CD4-positive, alpha-beta T cell treated with Interleukin-21 for 1 hour (primary cell): Measurements from ENCODE around the gene HSD17B1.
"Not testable (repeated sequence)": the region's sequence is repeated elsewhere in the genome, so short reads cannot be mapped to it uniquely, and the experiment has no call there.

ENCODE experiments used
- DNase-seq: peaks from one replicate; pipeline ENCODE4 v3.0.0-alpha.2; 2020

The HSD17B1 gene, protein sequence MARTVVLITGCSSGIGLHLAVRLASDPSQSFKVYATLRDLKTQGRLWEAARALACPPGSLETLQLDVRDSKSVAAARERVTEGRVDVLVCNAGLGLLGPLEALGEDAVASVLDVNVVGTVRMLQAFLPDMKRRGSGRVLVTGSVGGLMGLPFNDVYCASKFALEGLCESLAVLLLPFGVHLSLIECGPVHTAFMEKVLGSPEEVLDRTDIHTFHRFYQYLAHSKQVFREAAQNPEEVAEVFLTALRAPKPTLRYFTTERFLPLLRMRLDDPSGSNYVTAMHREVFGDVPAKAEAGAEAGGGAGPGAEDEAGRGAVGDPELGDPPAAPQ

GRCh38 chr17:42552736-42553135 lies at the start of gene HSD17B1:
TSS of gene HSD17B1 (plus strand) at chr17:42552923. CDS start at chr17:42552934, 11 bp downstream.
- DNase-seq, result not testable (repeated sequence)

GRCh38 chr17:42502926-42503325 lies 49.8 kb upstream of the HSD17B1 start:
- DNase-seq, result no peak

GRCh38 chr17:42507671-42508070 lies 45.1 kb upstream of the HSD17B1 start:
- no peak for DNase-seq

DNA sequence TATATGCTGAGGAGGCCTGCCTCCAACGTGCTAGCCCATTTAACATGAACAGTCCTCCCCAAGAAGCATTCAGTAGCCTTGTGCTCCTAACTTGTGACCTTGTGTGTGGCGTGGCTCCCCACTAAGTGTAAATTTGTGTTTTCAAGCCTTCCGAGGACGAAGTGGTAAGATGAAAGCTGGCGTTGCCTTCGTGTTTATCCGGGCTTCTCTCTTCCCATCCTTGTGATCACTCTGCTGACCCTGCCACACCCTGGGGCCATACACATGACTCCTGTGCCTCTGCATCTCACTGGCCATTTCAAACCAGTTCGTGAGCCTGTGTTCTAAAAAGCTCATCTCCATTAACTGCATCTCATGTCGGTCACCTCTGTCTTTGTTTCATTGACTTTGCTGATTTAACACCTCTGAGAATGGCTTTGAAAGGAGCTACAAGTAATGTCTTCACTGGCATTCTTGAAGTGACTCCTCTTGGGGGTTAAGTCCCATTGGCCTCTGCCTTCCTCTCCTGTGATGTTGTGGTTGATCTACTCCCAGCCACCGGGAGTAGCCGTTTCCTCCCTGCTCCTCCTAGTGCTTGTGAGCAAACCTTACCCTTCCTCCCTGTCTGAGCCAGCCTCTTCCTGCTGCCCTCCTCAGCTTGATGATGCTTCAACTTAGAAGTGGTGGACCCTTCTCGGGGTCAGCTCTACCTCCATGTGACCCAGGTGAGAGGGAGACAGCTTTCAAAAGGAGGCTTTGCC lies 44.1 kb upstream of the HSD17B1 start:
- no peak for DNase-seq

GRCh38 chr17:42509409-42509808 lies 43.3 kb upstream of the HSD17B1 start:
- no peak for DNase-seq

DNA sequence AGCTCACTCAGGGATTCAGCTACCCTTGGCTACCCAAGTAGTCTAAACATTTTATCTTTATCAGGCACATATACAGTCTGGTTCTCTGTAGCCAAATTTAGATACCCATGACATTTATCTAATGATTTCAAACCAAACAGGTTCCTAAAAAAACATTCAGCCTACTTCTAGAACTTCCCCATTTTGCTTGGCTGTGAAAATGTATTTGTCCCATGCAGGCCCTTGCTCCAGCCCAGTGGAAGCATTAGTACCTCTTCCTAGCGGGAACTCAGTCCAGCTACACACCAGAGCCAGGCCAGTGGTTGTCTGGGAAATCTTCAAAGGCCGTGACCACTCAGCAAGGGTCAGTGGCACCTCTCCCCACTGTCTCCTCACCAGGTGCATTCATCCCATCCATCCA lies 42.9 kb upstream of the HSD17B1 start:
- DNase-seq, result no peak

DNA sequence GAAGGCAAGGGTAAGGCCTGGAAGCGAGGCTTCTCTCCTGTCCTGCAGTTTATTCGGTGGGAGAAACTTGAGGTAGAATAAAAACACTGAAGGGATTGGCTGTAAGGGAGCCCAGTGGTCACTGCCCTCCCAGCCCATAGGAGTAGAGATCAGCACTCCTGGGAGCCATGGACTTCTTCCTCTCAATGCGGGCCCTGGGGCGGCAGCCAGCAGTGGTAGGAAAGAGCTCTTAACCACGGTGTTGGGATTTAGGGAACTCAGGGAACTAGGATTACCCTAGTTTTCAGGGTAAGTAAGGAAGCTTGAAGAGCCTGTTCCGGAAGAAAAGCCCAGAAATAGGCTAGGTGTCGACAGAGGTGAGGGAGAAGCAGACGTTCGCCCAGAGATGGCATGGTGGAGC lies 40.5 kb upstream of the HSD17B1 start:
- no peak for DNase-seq

DNA sequence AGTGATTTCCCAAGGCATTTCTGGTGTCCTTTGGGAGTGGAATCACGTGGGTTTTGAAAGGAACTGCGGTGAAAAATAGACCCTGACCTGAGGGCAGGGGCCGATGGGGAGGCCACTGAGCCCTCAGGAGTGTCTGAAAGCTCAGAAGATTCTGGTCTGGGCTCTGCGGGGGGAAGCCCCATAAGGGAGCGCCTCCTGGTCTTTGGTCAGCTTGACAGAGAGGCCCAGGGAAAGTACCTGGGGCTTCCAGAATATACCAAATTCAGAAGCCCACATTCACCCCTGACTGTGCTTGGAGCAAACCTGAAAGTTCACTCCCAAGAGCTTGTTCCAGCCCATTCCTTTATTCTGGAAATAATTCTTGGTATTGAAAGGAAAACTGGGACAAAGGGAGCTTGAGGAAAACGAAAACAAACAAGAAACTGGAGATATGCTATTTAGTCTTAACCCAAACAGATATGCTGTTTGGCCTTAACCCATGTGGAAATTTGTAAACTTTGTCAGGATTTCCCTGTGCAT lies 39.9 kb upstream of the HSD17B1 start:
- DNase-seq, result no peak

DNA sequence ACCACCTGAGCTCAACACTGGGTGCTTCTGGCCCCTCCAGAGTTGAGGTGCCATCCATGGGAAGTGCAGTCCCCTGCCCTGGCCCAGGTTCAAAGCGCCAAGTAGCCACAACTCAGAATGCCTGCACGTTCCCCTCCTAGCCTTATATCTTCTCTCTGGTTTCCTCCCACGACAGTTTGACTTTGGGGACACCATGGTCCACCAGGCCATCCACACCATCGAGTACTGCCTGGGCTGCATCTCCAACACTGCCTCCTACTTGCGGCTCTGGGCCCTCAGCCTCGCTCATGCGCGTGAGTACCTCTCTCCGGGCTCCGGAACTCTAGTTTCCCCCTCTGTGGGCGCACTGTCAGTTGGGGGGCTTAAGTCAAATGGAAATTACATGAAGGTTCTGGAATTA lies 39.0 kb upstream of the HSD17B1 start:
- DNase-seq, result no peak

DNA sequence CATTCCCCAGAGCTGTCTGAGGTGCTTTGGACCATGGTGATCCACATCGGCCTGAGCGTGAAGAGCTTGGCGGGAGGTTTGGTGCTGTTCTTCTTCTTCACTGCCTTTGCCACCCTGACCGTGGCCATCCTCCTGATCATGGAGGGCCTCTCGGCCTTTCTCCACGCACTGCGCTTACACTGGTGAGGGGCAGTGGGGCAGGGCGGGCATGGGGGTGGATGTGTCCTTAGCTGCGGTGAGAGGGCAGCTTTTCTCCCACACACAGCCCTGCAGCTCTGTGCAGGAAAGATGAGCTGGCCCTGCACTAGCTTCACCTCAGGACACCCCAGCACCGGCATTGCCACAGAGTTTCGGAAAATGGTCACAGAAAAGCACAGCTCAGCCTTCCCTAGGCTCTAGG lies 38.4 kb upstream of the HSD17B1 start:
- DNase-seq, result no peak

GRCh38 chr17:42514867-42515266 lies 37.9 kb upstream of the HSD17B1 start:
- DNase-seq, result no peak

DNA sequence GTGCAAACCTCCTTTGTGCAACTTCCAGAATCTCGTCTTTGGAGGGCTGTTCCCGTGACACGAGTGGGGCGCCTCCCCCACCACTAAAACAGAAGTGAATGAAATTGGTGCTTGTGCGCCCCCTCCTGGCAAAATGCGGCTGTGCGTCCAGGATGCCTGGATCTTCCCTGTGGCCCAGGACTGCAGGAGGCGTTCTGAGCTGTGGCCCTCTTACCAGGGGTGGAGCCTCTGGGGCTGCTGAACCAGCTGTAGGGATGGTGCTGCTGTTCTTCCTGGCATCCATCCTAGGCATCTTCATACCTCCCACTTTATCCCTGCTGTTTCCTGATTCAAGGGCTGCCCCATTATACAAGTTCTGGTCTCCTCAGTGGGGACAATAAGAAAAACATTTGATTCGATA lies 35.2 kb upstream of the HSD17B1 start:
- DNase-seq, result peak; percentile 84

DNA sequence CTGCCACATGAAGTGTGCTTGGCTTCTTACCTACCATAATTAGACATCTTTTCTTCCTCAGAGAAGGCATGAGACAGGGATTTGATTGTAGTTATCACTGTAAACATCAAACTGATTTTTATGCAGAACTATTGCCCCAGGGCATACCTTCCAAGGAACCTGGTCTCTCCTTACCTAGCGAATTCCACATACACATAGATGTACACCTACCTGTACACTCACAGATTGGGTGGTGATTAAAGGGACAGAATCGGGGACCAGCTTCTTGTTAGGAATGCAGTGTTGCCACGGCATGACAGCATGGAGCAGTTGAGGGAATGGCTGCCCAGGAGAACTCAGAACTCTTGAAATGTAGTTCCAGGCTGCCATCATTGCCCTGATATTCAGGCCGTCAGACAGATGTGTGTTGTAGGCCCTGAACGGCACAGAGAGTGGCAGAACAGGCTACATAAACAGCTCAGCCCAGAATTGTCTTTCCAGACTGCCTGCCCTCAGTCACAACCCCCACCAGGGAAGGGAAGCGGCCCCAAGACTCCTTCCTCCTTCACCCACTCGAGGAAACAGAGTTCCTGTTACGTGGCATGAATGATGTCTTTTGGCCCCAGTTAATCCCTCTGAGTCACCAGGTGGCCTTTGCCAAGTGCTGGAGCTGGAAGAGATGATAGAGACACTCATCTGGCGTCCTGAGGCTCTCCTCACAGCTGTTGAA lies 34.5 kb upstream of the HSD17B1 start:
- no peak for DNase-seq

- DNase-seq, result no peak
Measured at GRCh38 chr17:42518755-42519545, 33.8 kb upstream of the HSD17B1 start.

GRCh38 chr17:42519546-42520491 lies 32.9 kb upstream of the HSD17B1 start:
- DNase-seq, result no peak

DNA sequence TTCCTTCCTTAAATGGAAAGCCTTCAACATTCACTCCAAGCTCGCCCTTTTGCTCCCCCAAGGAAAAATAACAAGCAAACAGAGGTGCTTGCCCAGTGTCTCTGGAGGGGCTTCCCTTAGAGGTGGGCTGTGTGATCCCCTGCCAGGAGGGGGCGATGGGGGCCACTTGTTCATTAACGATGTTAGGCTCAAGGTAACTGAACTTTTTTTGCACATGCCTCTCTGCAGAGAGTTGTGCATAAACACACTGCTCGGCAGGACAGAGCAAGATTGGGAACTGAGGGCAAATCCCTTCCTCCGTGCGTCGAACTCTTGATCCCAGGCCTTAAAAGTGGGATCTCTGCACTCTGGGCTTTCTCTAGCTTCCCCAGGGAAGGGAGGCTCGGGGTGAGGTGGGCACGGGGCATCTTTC lies 32.2 kb upstream of the HSD17B1 start:
- DNase-seq, result peak; percentile 17

- DNase-seq, result no peak
Measured at GRCh38 chr17:42521036-42521435, 31.7 kb upstream of the HSD17B1 start.

DNA sequence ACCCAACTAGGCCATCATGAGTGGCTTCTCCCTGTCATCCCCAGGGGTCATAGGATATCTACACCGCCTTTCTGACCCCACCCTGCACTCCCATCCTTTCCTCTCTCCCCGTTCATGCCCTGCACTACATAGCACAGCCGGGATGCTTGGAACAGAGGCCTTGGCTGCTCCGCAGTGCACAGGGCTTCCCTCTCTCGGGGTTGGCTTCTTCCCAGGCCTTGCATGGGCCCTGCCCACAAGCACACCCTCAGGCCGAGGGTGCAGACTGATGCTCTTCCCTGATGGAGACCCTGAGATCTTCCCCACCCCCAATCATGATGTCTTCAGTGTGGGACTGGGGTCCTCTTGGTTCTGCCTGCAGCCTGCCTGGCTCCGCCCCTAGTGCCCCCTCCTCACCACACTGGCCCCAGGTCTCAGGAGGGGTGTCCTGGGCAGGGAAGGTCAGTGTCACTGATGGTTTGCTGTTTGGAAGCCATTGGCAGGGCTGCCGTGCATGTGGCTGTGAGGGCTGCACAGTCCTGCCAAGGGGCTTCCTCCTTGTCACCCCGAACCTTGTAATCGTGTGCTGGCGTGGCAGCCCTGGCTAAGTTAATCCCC lies 31.0 kb upstream of the HSD17B1 start:
- no peak for DNase-seq

GRCh38 chr17:42522263-42522790 lies 30.4 kb upstream of the HSD17B1 start:
- no peak for DNase-seq

DNA sequence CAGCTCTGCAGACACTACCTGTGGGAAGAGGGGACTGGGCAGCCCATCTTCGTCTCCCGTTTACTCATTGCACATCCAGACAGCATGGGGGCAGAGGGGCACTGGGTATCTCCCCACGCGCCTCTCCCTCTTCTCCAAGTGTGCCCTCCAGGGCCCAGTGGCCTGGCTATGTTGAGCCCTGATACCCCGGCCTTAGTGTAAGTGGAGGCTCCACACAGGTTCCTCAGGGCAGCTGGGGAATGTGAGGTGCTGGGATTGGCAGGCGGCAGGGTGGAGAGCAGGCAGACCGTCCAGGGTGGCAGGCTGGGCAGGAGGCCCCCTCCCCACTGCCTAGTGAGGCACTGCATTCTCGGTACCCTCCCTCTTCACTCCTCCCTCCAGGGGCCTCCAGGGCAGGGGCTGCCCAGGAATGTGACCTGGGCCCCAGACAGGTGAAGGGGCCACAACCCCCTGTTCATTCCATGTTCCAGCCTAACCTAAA lies 29.9 kb upstream of the HSD17B1 start:
- no peak for DNase-seq

DNA sequence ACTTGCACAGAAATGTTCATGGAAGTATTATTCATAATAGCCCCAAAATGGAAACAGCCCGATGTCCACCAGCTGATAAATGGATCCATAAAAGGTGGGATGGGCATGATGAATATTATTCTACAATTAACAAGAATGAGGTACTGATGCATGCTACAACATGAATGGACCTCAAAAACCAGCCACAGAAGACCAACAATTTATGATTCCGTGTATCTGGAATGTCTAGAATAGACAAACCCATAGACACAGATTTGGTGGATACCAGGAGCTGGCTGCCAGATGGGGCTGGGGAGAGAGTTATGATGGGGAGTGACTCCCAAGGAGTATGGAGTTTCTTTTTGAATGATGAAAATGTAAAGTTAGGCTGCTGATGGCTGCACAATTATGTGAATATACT lies 27.5 kb upstream of the HSD17B1 start:
- DNase-seq, result no peak
